GM12878 (cell line): ENCODE measurements around the gene SGSH. TPM values are rescaled to one million over a fixed set of nuclear protein-coding genes. Genes with fewer than 3 reads are reported as not detected.

Source experiments
- ATAC-seq: fragments of 200-7000 bp; cut with Tn5 transposase; 3 replicates; pipeline ENCODE4 v1.9.1; 2020; ENCODE audit warnings: mild to moderate bottlenecking, moderate library complexity
- BruUV-seq: library from RNA; stranded (reverse); fragments of 400-500 nt; replicated peaks from 2 replicates; lab custom pipeline; 2021; lab: Mats Ljungman, UMichigan
- CTCF ChIA-PET: fragments of 300-600 bp; sonication (Branson Sonifier 250); formaldehyde crosslinking; extraction: SDS; loops from one replicate; lab custom pipeline; 2021; ENCODE audit warnings: inconsistent platforms; lab: Yijun Ruan, JAX
- POLR2A ChIA-PET: fragments of 350-600 bp; formaldehyde crosslinking; extraction: SDS; loops from one replicate; lab custom pipeline; 2021; ENCODE audit warnings: inconsistent platforms; lab: Charles Lee
- RAD21 ChIA-PET: fragments of 300-600 bp; sonication (Branson Sonifier 250); formaldehyde crosslinking; loops from one replicate; lab custom pipeline; 2023; ENCODE audit warnings: antibody characterized with exemption; ENCODE audit not compliant: unreplicated experiment; lab: Charles Lee
- SMC1A ChIA-PET: fragments of 300-600 bp; sonication (Branson Sonifier 250); formaldehyde crosslinking; loops from one replicate; lab custom pipeline; 2023; ENCODE audit not compliant: unreplicated experiment, uncharacterized antibody; lab: Charles Lee
- DNase-seq: peaks from one replicate; pipeline ENCODE4 v3.0.0-alpha.2; 2011; ENCODE audit warnings: low read depth, low spot score
- FAIRE-seq: peaks from 3 replicates; lab custom pipeline; 2011; peaks lifted over from hg19 to GRCh38; lab: Jason Lieb, UNC
- H2AFZ ChIP-seq: 2 replicates; pipeline ENCODE4 v1.6.0; 2011; ENCODE audit warnings: low read depth, low read length, control low read depth; ENCODE audit not compliant: control insufficient read depth
- H3K27ac ChIP-seq: 2 replicates; pipeline ENCODE4 v1.5.1; 2011; ENCODE audit warnings: control low read depth; ENCODE audit not compliant: control insufficient read depth, insufficient read depth
- H3K27me3 ChIP-seq, 2 experiments: replicated peaks in 1 of 2; 2 replicates each; pipeline versions ENCODE4 v1.6.0 to v1.6.1; 2011; ENCODE audit warnings: low read length in 1 of 2; ENCODE audit not compliant: control insufficient read depth in 2 of 2, insufficient read depth in 2 of 2
- H3K36me3 ChIP-seq, 2 experiments: 2 replicates each; pipeline ENCODE4 v1.5.1; 2011; ENCODE audit warnings: low read length in 1 of 2; ENCODE audit not compliant: control insufficient read depth in 2 of 2, insufficient read depth in 2 of 2
- H3K4me1 ChIP-seq: 2 replicates; pipeline ENCODE4 v1.6.1; 2011; ENCODE audit warnings: mild to moderate bottlenecking, low read length, moderate library complexity, mixed read lengths; ENCODE audit not compliant: control insufficient read depth, insufficient read depth
- H3K4me2 ChIP-seq: 2 replicates; pipeline ENCODE4 v1.6.0; 2011; ENCODE audit warnings: control low read depth; ENCODE audit not compliant: control insufficient read depth, insufficient read depth
- H3K4me3 ChIP-seq: fragments of 200-600 bp; sonication (generic); 2 replicates; pipeline ENCODE4 v1.5.1; 2016
- H3K79me2 ChIP-seq: 2 replicates; pipeline ENCODE4 v1.6.0; 2011; ENCODE audit warnings: low read length; ENCODE audit not compliant: control insufficient read depth, insufficient read depth
- H3K9ac ChIP-seq: 2 replicates; pipeline ENCODE4 v1.8.0; 2011; ENCODE audit warnings: low read length, control low read depth, mixed read lengths; ENCODE audit not compliant: control insufficient read depth, insufficient read depth
- H3K9me3 ChIP-seq: replicated peaks from 3 replicates; pipeline ENCODE4 v1.5.1; 2011; ENCODE audit warnings: mild to moderate bottlenecking, low read length; ENCODE audit not compliant: control insufficient read depth, insufficient read depth
- H4K20me1 ChIP-seq: 2 replicates; pipeline ENCODE4 v1.6.0; 2011; ENCODE audit not compliant: control insufficient read depth, insufficient read depth
- GATAD2B ChIP-seq: fragments of 450-650 bp; conservative IDR thresholded peaks from 2 replicates; pipeline ENCODE4 v1.6.1; 2017; ENCODE audit warnings: low read depth, mild to moderate bottlenecking, moderate library complexity
- MTA2 ChIP-seq: fragments of 450-650 bp; IDR thresholded peaks from 2 replicates; pipeline ENCODE4 v1.6.1; 2016; ENCODE audit warnings: low read depth, mild to moderate bottlenecking, moderate library complexity
- MTA3 ChIP-seq: IDR thresholded peaks from 2 replicates; pipeline ENCODE4 v1.6.1; 2012; ENCODE audit warnings: low read length, inconsistent platforms, borderline replicate concordance
- RB1 ChIP-seq: fragments of 450-650 bp; formaldehyde crosslinking; IDR thresholded peaks from 2 replicates; pipeline ENCODE4 v1.6.1; 2017; ENCODE audit warnings: mild to moderate bottlenecking, borderline replicate concordance
- SMC3 ChIP-seq: IDR thresholded peaks from 2 replicates; pipeline ENCODE4 v1.6.1; 2011; ENCODE audit warnings: low read length, improper control_type of control experiment, borderline replicate concordance
- SREBF2 ChIP-seq: IDR thresholded peaks from 2 replicates; pipeline ENCODE4 v1.6.1; 2012; ENCODE audit warnings: mild to moderate bottlenecking, low read length
- ZNF274 ChIP-seq: IDR thresholded peaks from one replicate; pipeline ENCODE4 v1.8.0; 2011; ENCODE audit not compliant: insufficient read length, insufficient read depth
- WGBS: methylation state at CpG from one replicate; pipeline ENCODE4 v1.1.6; 2016; ENCODE audit warnings: low lambda C conversion rate; ENCODE audit not compliant: insufficient replicate concordance, insufficient coverage; ENCODE audit errors: missing lambda C conversion rate; 5-methylcytosine and 5-hydroxymethylcytosine counted together
- in situ Hi-C: fragments of 300-500 bp; cut with MboI; formaldehyde crosslinking; loops from 9 replicates; pipeline ENCODE4 v1.14.3; 2018; ENCODE audit warnings: mixed read lengths
- intact Hi-C: fragments of 100-400 bp; cut with micrococcal nuclease; formaldehyde crosslinking; loops from one replicate; pipeline ENCODE4 v1.14.2; 2022; ENCODE audit not compliant: unreplicated experiment
- polyA plus RNA-seq, 11 experiments: library from polyadenylated mRNA; depleted of rRNA in 4 of 11; unstranded in 6 of 11; stranded (reverse) in 5 of 11; fragments of >200 nt; fragmentation: Nextera tagmentation in 4 of 11; fragmentation: Illumina TruSeq in 1 of 11; extraction: Ambion mirVana in 4 of 11; extraction: Trizol in 1 of 11; gene quantifications; 1 replicate in 1 of 11; 2 replicates in 10 of 11; pipeline versions ENCODE4 v1.2.1 to v1.2.3, GENCODE V29; 2011 to 2016; ENCODE audit warnings: inconsistent platforms in 2 of 11, missing spikeins in 2 of 11, low read depth in 1 of 11
- total RNA-seq, 4 experiments: library from RNA; depleted of rRNA in 3 of 4; stranded (reverse); fragments of >200 nt in 3 of 4; fragmentation: Illumina TruSeq in 1 of 4; extraction: Trizol in 1 of 4; gene quantifications; 2 replicates each; pipeline versions ENCODE4 v1.2.1 to v1.2.3, GENCODE V29; 2013 to 2021
- TF ChIP-seq, protein P1 (sequence below): fragments of 450-650 bp; IDR thresholded peaks from 2 replicates; pipeline ENCODE4 v1.6.1; 2017; ENCODE audit warnings: mild to moderate bottlenecking

Gene SGSH
- total and polyA plus RNA-seq, 10 of the 15 experiments (the other 5 are each of a cell fraction or from before 2014, with no cell fraction given), result 0.13 to 17.2 (median 6.0) TPM

DNA sequence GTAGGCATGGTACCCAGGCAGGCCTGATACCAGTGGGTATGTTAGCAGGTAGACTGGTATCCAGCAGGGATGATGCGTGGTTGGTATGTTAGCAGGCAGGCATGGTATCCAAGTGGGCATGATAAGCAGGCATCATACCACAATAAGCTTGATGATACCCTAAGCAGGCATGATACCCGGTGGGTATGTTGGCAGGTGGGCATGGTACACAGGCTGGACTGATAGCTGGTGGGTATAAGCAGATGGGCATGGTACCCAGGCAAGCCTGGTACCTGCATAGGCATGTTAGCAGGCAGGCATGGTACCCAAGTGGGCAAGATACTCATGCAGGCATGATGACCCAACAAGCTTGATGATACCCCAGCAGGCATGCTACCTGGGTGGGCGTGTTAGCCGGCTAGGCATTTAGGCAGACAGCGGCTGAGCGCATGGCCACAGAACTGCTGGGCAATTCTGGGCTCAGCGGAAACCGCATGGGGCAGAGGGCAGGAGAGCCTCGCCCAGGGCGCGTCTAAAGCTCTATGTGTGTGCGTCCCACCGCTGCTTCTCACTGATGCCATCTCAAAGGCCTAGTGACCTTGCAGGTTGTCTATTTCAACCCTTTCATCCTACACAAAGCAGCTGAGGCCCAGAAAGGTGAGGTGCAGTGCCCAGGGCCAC lies 2.3 kb downstream of the SGSH start:
- ChIA-PET CTCF (no interaction called here), SMC1A (interaction anchor here (2.0 kb wide), 1 partner anchor 22 kb away, joined by 8 read pairs; no protein-coding TSS in a partner anchor), RAD21 (no interaction called here), POLR2A (no interaction called here)
- ATAC-seq, result no peak
- H3K9me3 ChIP-seq, result no peaks in the 10 kb centered on the region
- no peak overlapping the region for H3K9ac ChIP-seq
- peaks cover 4% of the 10 kb centered on the region for H3K79me2 ChIP-seq
- in situ Hi-C loops, result no loop called here
- H3K27ac ChIP-seq, result no peak overlapping the region
- no peak overlapping the region for H3K4me2 ChIP-seq
- H3K4me1 ChIP-seq, result peaks cover 4% of the 10 kb centered on the region
- H3K27me3 ChIP-seq, result no peaks in the 10 kb centered on the region
- H4K20me1 ChIP-seq, result no peaks in the 10 kb centered on the region; the same call in 1 of the 2 replicates
- 99% methylated on average over 13 of the region's 13 CpGs for WGBS
- no peak for FAIRE-seq
- no peak for DNase-seq
- no peak overlapping the region for H3K4me3 ChIP-seq
- BruUV-seq, result no TSS peak
- H3K36me3 ChIP-seq, result peaks cover 0 to 5% of the 10 kb centered on the region in 2 experiments; a peak in 2 of 4 replicates
- no peak for TF ChIP-seq SMC3
- no peak for TF ChIP-seq ZNF274
- TF ChIP-seq, protein P1, sequence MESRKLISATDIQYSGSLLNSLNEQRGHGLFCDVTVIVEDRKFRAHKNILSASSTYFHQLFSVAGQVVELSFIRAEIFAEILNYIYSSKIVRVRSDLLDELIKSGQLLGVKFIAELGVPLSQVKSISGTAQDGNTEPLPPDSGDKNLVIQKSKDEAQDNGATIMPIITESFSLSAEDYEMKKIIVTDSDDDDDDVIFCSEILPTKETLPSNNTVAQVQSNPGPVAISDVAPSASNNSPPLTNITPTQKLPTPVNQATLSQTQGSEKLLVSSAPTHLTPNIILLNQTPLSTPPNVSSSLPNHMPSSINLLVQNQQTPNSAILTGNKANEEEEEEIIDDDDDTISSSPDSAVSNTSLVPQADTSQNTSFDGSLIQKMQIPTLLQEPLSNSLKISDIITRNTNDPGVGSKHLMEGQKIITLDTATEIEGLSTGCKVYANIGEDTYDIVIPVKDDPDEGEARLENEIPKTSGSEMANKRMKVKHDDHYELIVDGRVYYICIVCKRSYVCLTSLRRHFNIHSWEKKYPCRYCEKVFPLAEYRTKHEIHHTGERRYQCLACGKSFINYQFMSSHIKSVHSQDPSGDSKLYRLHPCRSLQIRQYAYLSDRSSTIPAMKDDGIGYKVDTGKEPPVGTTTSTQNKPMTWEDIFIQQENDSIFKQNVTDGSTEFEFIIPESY, result no peak
- no peak for TF ChIP-seq SREBF2
- TF ChIP-seq MTA2, result no peak
- TF ChIP-seq RB1, result no peak
- TF ChIP-seq MTA3, result no peak
- no peak for TF ChIP-seq GATAD2B
- TF ChIP-seq, all 136 proteins: peak for 0
- H2AFZ ChIP-seq, result no peak overlapping the region
- intact Hi-C loops, result loop anchor here (5.0 kb wide), 1 partner anchor 34 kb away; no protein-coding TSS in a partner anchor
